K562 (cell line): Measurements from ENCODE around the gene CLTA. TPM values are rescaled to one million over a fixed set of nuclear protein-coding genes. Genes with fewer than 3 reads are reported as not detected.

ENCODE experiments used
- ATAC-seq: fragments of 200-7000 bp; cut with Tn5 transposase; 3 replicates; pipeline ENCODE4 v1.9.1; 2020; ENCODE audit warnings: moderate library complexity
- Bru-seq: library from RNA; stranded (reverse); fragments of 400-500 nt; gene quantifications from one replicate; lab custom pipeline; 2021; lab: Mats Ljungman, UMichigan
- BruChase-seq, 2 experiments: library from RNA; stranded (reverse); fragments of 400-500 nt; gene quantifications; one replicate each; lab custom pipeline; 2021; lab: Mats Ljungman, UMichigan
- BruUV-seq: library from RNA; stranded (reverse); fragments of 400-500 nt; replicated peaks from 2 replicates; lab custom pipeline; 2021; lab: Mats Ljungman, UMichigan
- CTCF ChIA-PET: fragments of 300-600 bp; formaldehyde crosslinking; extraction: SDS; loops from one replicate; lab custom pipeline; 2021; ENCODE audit warnings: low intra/inter-chr PET ratio; lab: Yijun Ruan, JAX
- POLR2A ChIA-PET: fragments of 300-600, 350-650 bp; sonication (Branson Sonifier 250); formaldehyde crosslinking; extraction: SDS; loops from one replicate; lab custom pipeline; 2021; ENCODE audit warnings: antibody characterized with exemption, inconsistent platforms; lab: Yijun Ruan, JAX
- DNase-seq, 4 experiments: peaks; one replicate each; pipeline versions ENCODE4 v3.0.0 to v3.0.0-alpha.2; 2011 to 2018; ENCODE audit warnings: low spot score in 3 of 4, mixed read lengths in 3 of 4; ENCODE audit errors: extremely low read depth in 1 of 4
- FAIRE-seq: peaks from 2 replicates; lab custom pipeline; 2011; peaks lifted over from hg19 to GRCh38; lab: Jason Lieb, UNC
- H2AFZ ChIP-seq: 2 replicates; pipeline ENCODE4 v1.6.0; 2011; ENCODE audit warnings: low read depth, low read length, control low read depth, inconsistent platforms
- H3K27ac ChIP-seq: fragments of 200-600 bp; 3 replicates; pipeline ENCODE4 v1.8.0; 2011; ENCODE audit warnings: low read depth, mild to moderate bottlenecking, control low read depth, inconsistent platforms, low read length, moderate library complexity, mixed read lengths; ENCODE audit errors: extremely low read depth
- H3K27me3 ChIP-seq, 2 experiments: fragments of 300-600 bp in 1 of 2; 2 replicates in 1 of 2; 3 replicates in 1 of 2; pipeline versions ENCODE4 v1.6.0 to v1.8.0; 2011; ENCODE audit warnings: inconsistent platforms in 2 of 2, low read length in 2 of 2, mild to moderate bottlenecking in 1 of 2, mixed read lengths in 1 of 2, moderate library complexity in 1 of 2; ENCODE audit not compliant: control insufficient read depth in 2 of 2, insufficient read depth in 2 of 2
- H3K36me3 ChIP-seq: fragments of 300-600 bp; 3 replicates; pipeline ENCODE4 v1.8.0; 2011; ENCODE audit warnings: mild to moderate bottlenecking, low read length, inconsistent platforms; ENCODE audit not compliant: control insufficient read depth, insufficient read depth
- H3K4me1 ChIP-seq, 2 experiments: fragments of 200-600 bp in 1 of 2; replicated peaks in 1 of 2; 2 replicates in 1 of 2; 3 replicates in 1 of 2; pipeline versions ENCODE4 v1.5.1 to v1.8.0; 2011; ENCODE audit warnings: inconsistent platforms in 2 of 2, low read length in 2 of 2, mild to moderate bottlenecking in 1 of 2, mixed read lengths in 1 of 2, moderate library complexity in 1 of 2; ENCODE audit not compliant: control insufficient read depth in 2 of 2, insufficient read depth in 2 of 2
- H3K4me2 ChIP-seq: 2 replicates; pipeline ENCODE4 v1.6.1; 2011; ENCODE audit warnings: low read length, control low read depth, inconsistent platforms, mixed read lengths; ENCODE audit not compliant: insufficient read depth
- H3K4me3 ChIP-seq: fragments of 200-600 bp; sonication (generic), shearing (Covaris generic); 2 replicates; pipeline ENCODE4 v1.5.1; 2016; ENCODE audit warnings: control low read depth, inconsistent platforms
- H3K79me2 ChIP-seq: fragments of 200-600 bp; 3 replicates; pipeline ENCODE4 v1.8.0; 2011; ENCODE audit warnings: low read length, inconsistent platforms; ENCODE audit not compliant: control insufficient read depth, insufficient read depth
- H3K9ac ChIP-seq, 2 experiments: 2 replicates each; pipeline versions ENCODE4 v1.6.0 to v1.6.1; 2011; ENCODE audit warnings: low read depth in 2 of 2, low read length in 2 of 2, control low read depth in 1 of 2, inconsistent platforms in 1 of 2, mild to moderate bottlenecking in 1 of 2, mixed read lengths in 1 of 2; ENCODE audit not compliant: insufficient read depth in 1 of 2
- H3K9me1 ChIP-seq: one replicate; pipeline ENCODE4 v1.6.0; 2011; ENCODE audit warnings: inconsistent platforms, mild to moderate bottlenecking, low read length, moderate library complexity; ENCODE audit not compliant: control insufficient read depth, insufficient read depth
- H3K9me3 ChIP-seq: replicated peaks from 2 replicates; pipeline ENCODE4 v1.5.1; 2011; ENCODE audit warnings: low read depth, low read length, inconsistent platforms; ENCODE audit not compliant: control insufficient read depth, insufficient read depth
- H4K20me1 ChIP-seq: replicated peaks from 2 replicates; pipeline ENCODE4 v1.6.1; 2011; ENCODE audit warnings: low read length, inconsistent platforms, mixed read lengths; ENCODE audit not compliant: control insufficient read depth, insufficient read depth
- CHD1 ChIP-seq: fragments of 200-600 bp; sonication (generic); IDR thresholded peaks from one replicate; pipeline ENCODE4 v1.6.1; 2012; ENCODE audit warnings: mild to moderate bottlenecking, moderate library complexity, low read length, inconsistent platforms
- DLX4 ChIP-seq: fragments of 250-450 bp; sonication (Bioruptor Pico); IDR thresholded peaks from 2 replicates; pipeline ENCODE4 v1.6.1; 2021; ENCODE audit warnings: mild to moderate bottlenecking
- ELF2 ChIP-seq: fragments of 250-450 bp; sonication (Bioruptor Pico); IDR thresholded peaks from 2 replicates; pipeline ENCODE4 v1.5.0; 2021; ENCODE audit warnings: mild to moderate bottlenecking
- L3MBTL2 ChIP-seq: fragments of 450-650 bp; IDR thresholded peaks from 2 replicates; pipeline ENCODE4 v1.6.1; 2016; ENCODE audit warnings: mild to moderate bottlenecking, moderate library complexity
- RAD51 ChIP-seq: fragments of 450-650 bp; IDR thresholded peaks from 2 replicates; pipeline ENCODE4 v1.7.1; 2016; ENCODE audit warnings: low read depth, mild to moderate bottlenecking, borderline replicate concordance
- SMAD4 ChIP-seq: fragments of 250-450 bp; sonication (Bioruptor Pico); conservative IDR thresholded peaks from 2 replicates; pipeline ENCODE4 v1.8.0; 2021; ENCODE audit warnings: inconsistent platforms, mild to moderate bottlenecking, moderate library complexity
- SPI1 ChIP-seq: IDR thresholded peaks from 2 replicates; pipeline ENCODE4 v1.6.1; 2011; ENCODE audit warnings: low read depth, low read length, control low read depth, borderline replicate concordance
- TEAD2 ChIP-seq: fragments of 450-650 bp; IDR thresholded peaks from 2 replicates; pipeline ENCODE4 v1.6.1; 2016; ENCODE audit warnings: missing genetic modification characterization, control low read depth, missing compliant biosample characterization
- USF2 ChIP-seq: sonication (generic); formaldehyde crosslinking; IDR thresholded peaks from 2 replicates; pipeline ENCODE4 v1.5.0; 2020; ENCODE audit warnings: missing genetic modification reagents
- ZBTB26 ChIP-seq: fragments of 450-650 bp; formaldehyde crosslinking; IDR thresholded peaks from 2 replicates; pipeline ENCODE4 v1.4.0; 2022; ENCODE audit warnings: missing genetic modification characterization
- ZKSCAN1 ChIP-seq: fragments of 150-350 bp; IDR thresholded peaks from 2 replicates; pipeline ENCODE4 v1.6.1; 2016; ENCODE audit warnings: low read depth, low read length
- ZNF316 ChIP-seq: fragments of 450-650 bp; IDR thresholded peaks from 2 replicates; pipeline ENCODE4 v1.6.1; 2016
- ZNF57 ChIP-seq: fragments of 450-650 bp; formaldehyde crosslinking; IDR thresholded peaks from 2 replicates; pipeline ENCODE4 v1.4.0; 2020; ENCODE audit warnings: mild to moderate bottlenecking, moderate library complexity
- WGBS: fragments of 100-300 bp; shearing (Covaris generic); methylation state at CpG from one replicate; pipeline ENCODE4 v1.1.6; 2016; ENCODE audit warnings: low coverage, mixed read lengths; ENCODE audit not compliant: insufficient coverage; ENCODE audit errors: missing lambda C conversion rate; 5-methylcytosine and 5-hydroxymethylcytosine counted together
- in situ Hi-C: fragments of 300-500 bp; cut with MboI; formaldehyde crosslinking; loops from 4 replicates; pipeline ENCODE4 v1.15.0; 2018; ENCODE audit warnings: inconsistent platforms, mixed read lengths
- intact Hi-C: fragments of 100-400 bp; cut with micrococcal nuclease; formaldehyde crosslinking; loops from 2 replicates; pipeline ENCODE4 v1.14.2; 2022
- long read RNA-seq, 3 experiments: library from polyadenylated mRNA in 2 of 3; library from RNA in 1 of 3; unstranded in 2 of 3; stranded (forward) in 1 of 3; transcript quantifications; one replicate each; pipeline ENCODE4 v2.0.0, GENCODE V29; 2019 to 2022
- polyA minus RNA-seq, 3 experiments: library from RNA; depleted of rRNA, polyadenylated mRNA; stranded (reverse); fragments of >200 nt; gene quantifications; 2 replicates each; pipeline ENCODE4 v1.2.3, GENCODE V29; 2011
- polyA plus RNA-seq, 8 experiments: library from polyadenylated mRNA; depleted of rRNA in 4 of 8; stranded (reverse) in 5 of 8; unstranded in 3 of 8; fragments of >200 nt; fragmentation: Nextera tagmentation in 2 of 8; fragmentation: Illumina TruSeq in 1 of 8; extraction: Ambion mirVana in 2 of 8; extraction: Trizol in 1 of 8; gene quantifications; 2 replicates each; pipeline versions ENCODE4 v1.2.1 to v1.2.3, GENCODE V29; 2011 to 2014; ENCODE audit warnings: inconsistent platforms in 1 of 8, missing spikeins in 1 of 8
- total RNA-seq, 7 experiments: library from RNA; depleted of rRNA in 6 of 7; stranded (reverse); fragments of >200 nt in 6 of 7; fragmentation: Illumina TruSeq in 2 of 7; extraction: Trizol in 2 of 7; gene quantifications; 2 replicates each; pipeline versions ENCODE4 v1.2.1 to v1.2.3, GENCODE V29; 2011 to 2021; ENCODE audit warnings: low replicate concordance in 1 of 7

CLTA gene
- 13.9 and 15.8 TPM in 2 replicates for total RNA-seq (2011; cell fraction: chromatin; rRNA removed; ENCODE audit: low replicate concordance)
- total RNA-seq (2011; cell fraction: nucleolus; rRNA removed): 17.2 and 17.5 TPM in 2 replicates
- 19.0 and 24.3 TPM in 2 replicates for total RNA-seq (2011; cell fraction: nucleoplasm; rRNA removed)
- total RNA-seq (2014; rRNA removed) (186 and 196 TPM in 2 replicates), total RNA-seq (2014; rRNA removed; fragmentation: Illumina TruSeq; extraction: Trizol) (129 and 131 TPM in 2 replicates), total RNA-seq (2015; rRNA removed; fragmentation: Illumina TruSeq; extraction: Trizol) (156 and 161 TPM in 2 replicates), total RNA-seq (2021) (140 and 144 TPM in 2 replicates), polyA plus RNA-seq (2011; rRNA removed) (104 and 137 TPM in 2 replicates), polyA plus RNA-seq (2014; fragmentation: Illumina TruSeq; extraction: Trizol) (144 and 156 TPM in 2 replicates), polyA plus RNA-seq (2014; fragmentation: Nextera tagmentation; extraction: Ambion mirVana) (10 to 100 TPM; 37.8 to 39.6 TPM), polyA plus RNA-seq (2014; rRNA removed) (206 and 219 TPM in 2 replicates), polyA minus RNA-seq (2011; rRNA and poly(A)+ RNA removed) (60.8 and 67.3 TPM in 2 replicates), Bru-seq, nascent RNA (percentile 86 among the genes with signal in this experiment), BruChase-seq, experiment 1, labeled RNA remaining after a 2-hour chase (percentile 87 among the genes with signal in this experiment), BruChase-seq, experiment 2, labeled RNA remaining after a 6-hour chase (percentile 85 among the genes with signal in this experiment)
- 89.6 and 109 TPM in 2 replicates for polyA plus RNA-seq (2011; cell fraction: cytosol; rRNA removed)
- polyA plus RNA-seq (2011; cell fraction: nucleus; rRNA removed): 27.8 and 38.7 TPM in 2 replicates
- polyA plus RNA-seq (2012): 169 and 197 TPM in 2 replicates
- 49.0 and 55.3 TPM in 2 replicates for polyA minus RNA-seq (2011; cell fraction: cytosol; rRNA and poly(A)+ RNA removed)
- polyA minus RNA-seq (2011; cell fraction: nucleus; rRNA and poly(A)+ RNA removed): 12.7 and 16.2 TPM in 2 replicates
- long read RNA-seq, experiment 1, transcript CLTA-202 (5 exons, 1,073 nt): major isoform, 238 of 321 reads
- long read RNA-seq, experiment 1, partial matches to known transcripts: 29 of 321 reads
- long read RNA-seq, experiment 1, other reads (novel, unspliced or antisense): 54 of 321 reads
- long read RNA-seq, experiment 2, transcript CLTA-202 (5 exons, 1,073 nt): major isoform, 176 of 230 reads
- long read RNA-seq, experiment 2, partial matches to known transcripts: 23 of 230 reads
- long read RNA-seq, experiment 2, other reads (novel, unspliced or antisense): 29 of 230 reads
- long read RNA-seq, experiment 3, transcript CLTA-202 (5 exons, 1,073 nt): major isoform, 217 of 238 reads
- long read RNA-seq, experiment 3, partial matches to known transcripts: 9 of 238 reads
- long read RNA-seq, experiment 3, other reads (novel, unspliced or antisense): 10 of 238 reads

- Histone ChIP-seq H3K9ac (peak within 1 kb of the TSS; percentile 96 to 100), H4K20me1 (peaks cover 28% of the 10 kb centered on the region), H3K4me1 (peaks cover 3 to 12% of the 10 kb centered on the region in 2 experiments; a peak in 4 of 5 replicates), H3K27me3 (no peaks in the 10 kb centered on the region), H3K27ac (peak within 1 kb of the TSS; percentile 93), H3K4me2 (peak within 1 kb of the TSS; percentile 87), H3K79me2 (peaks cover 48% of the 10 kb centered on the region), H2AFZ (peak within 1 kb of the TSS; percentile 97), H3K9me3 (no peaks in the 10 kb centered on the region), H3K9me1 (no peaks in the 10 kb centered on the region), H3K4me3 (peak within 1 kb of the TSS; percentile 97), H3K36me3 (peaks cover 26% of the 10 kb centered on the region; the same call in 2 of the 3 replicates)
- CTCF ChIA-PET: interaction anchor here (0.7 kb wide), 1 partner anchor 147 kb away, joined by 3 read pairs; no protein-coding TSS in a partner anchor
- intact Hi-C loops: no loop called here
- in situ Hi-C loops: no loop called here
- DNase-seq (peak; percentile 93 to 97 (median 96)), ATAC-seq (peak; percentile 99), FAIRE-seq (peak; percentile 95)
- POLR2A ChIA-PET: interaction anchor here (0.6 to 2.8 kb wide), 13 partner anchors 9 to 138 kb away, joined by 3 to 13 read pairs (median 4); no protein-coding TSS in a partner anchor
- under 1% methylated on average over 36 of the region's 68 CpGs for WGBS
- BruUV-seq: no TSS peak
- TF ChIP-seq TEAD2 (no peak), L3MBTL2 (peak; percentile 40), USF2 (CRISPR knock-in tag) (peak; percentile 69), SMAD4 (peak; percentile 34; the same call in 1 of the 2 replicates), RAD51 (peak; percentile 72; the same call in 1 of the 2 replicates), CHD1 (no peak), ZNF316 (no peak), ELF2 (peak; percentile 72), ZKSCAN1 (0 out of 2 replicates have a peak, but pooled peaks have one; percentile 32), DLX4 (CRISPR knock-in tag) (no peak), SPI1 (peak; percentile 61; the same call in 1 of the 2 replicates), ZNF57 (CRISPR knock-in tag) (no peak), ZBTB26 (CRISPR knock-in tag) (no peak)
Measured at GRCh38 chr9:36190388-36191289, at the start of gene CLTA. TSS of gene CLTA (plus strand) at chr9:36190921. CDS start at chr9:36191057, 136 bp downstream.
